HEK293T (cell line): Measurements from ENCODE around the gene RPS29.

Experiments
- ARNT ChIP-seq: fragments of 450-650 bp; IDR thresholded peaks from 2 replicates; pipeline ENCODE4 v1.6.1; 2017; ENCODE audit warnings: mild to moderate bottlenecking
- BHLHE40 ChIP-seq: fragments of 450-650 bp; IDR thresholded peaks from 2 replicates; pipeline ENCODE4 v1.6.1; 2016; ENCODE audit warnings: mild to moderate bottlenecking, moderate library complexity, borderline replicate concordance
- FOXA1 ChIP-seq: fragments of 450-650 bp; IDR thresholded peaks from 2 replicates; pipeline ENCODE4 v1.6.1; 2016; ENCODE audit warnings: mild to moderate bottlenecking
- NFRKB ChIP-seq: fragments of 450-650 bp; IDR thresholded peaks from 2 replicates; pipeline ENCODE4 v1.6.1; 2016; ENCODE audit warnings: mild to moderate bottlenecking, moderate library complexity
- SP1 ChIP-seq: fragments of 450-650 bp; IDR thresholded peaks from 2 replicates; pipeline ENCODE4 v1.6.1; 2017
- TARDBP ChIP-seq: fragments of 450-650 bp; IDR thresholded peaks from 2 replicates; pipeline ENCODE4 v1.6.1; 2016

GRCh38 chr14:49598189-49598484 lies 12.0 kb upstream of the RPS29 start:
- TF ChIP-seq BHLHE40 (no peak), NFRKB (no peak), ARNT (no peak), TARDBP (no peak), FOXA1 (no peak), SP1 (no peak)
